Endothelial cell of hepatic sinusoid (primary cell): ENCODE results near the gene IL36B.

Source experiments
- in situ Hi-C: cut with HindIII; loops from 2 replicates; pipeline ENCODE4 v1.10.0; 2017; ENCODE audit warnings: low sequenced_read_pairs

The IL36B gene

DNA sequence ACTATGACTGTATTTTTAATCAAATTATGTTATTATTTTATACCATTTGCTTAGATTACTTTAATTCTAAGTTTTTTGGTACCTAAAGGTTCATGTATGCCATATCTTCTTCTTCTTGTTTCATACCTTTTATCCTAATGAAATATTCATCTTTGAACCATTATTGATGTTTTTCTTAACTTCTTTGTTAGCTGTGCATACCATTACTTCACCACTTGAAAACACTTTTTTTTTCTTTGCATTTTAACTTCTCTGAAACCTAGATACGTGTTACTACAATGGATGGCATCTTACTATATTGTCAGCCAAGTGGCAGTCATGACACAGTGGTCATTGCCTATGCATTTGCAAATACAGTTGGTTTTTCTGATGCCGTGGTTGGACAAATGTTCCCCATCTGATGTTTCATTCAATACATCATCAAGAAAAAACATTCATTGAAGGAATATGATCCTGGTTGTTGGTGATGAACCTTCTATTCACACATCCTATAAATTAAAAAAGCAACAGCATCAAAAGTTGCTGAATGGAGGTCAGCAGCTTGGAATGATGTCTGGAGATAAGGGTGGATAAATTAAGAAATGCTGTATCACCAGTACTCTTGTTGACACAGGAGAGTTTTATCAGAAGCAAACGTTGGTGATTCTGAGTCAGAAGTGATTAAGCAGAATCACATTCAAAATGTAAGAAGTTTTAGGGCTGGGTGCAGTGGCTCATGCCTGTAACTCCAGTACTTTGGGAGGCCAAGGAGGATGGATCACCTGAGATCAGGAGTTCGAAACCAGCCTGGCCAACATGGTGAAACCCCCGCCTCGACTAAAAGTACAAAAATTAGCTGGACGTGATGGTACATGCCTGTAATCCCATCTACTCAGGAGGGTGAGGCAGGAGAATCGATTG, 40.0 kb downstream of the IL36B start:
- in situ Hi-C loops = no loop called here

DNA sequence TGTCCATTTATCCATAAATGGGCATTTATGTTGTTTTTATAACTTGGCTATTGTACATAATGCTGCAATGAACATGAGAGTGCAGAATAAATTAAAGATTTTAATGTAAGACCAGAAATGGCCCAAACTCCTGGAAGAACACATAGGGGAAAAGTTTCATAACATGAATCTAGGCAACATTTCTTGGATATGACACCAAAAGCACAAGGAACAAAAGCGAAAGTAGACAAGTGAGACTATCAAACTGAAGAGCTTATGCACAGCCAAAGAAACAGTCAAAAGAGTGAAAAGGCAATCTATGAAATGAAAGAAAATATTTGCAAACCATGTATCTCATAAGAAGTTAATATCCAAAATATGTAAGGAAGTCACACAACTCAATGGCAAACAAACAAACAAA, 41.6 kb downstream of the IL36B start:
- in situ Hi-C loops = no loop called here

DNA sequence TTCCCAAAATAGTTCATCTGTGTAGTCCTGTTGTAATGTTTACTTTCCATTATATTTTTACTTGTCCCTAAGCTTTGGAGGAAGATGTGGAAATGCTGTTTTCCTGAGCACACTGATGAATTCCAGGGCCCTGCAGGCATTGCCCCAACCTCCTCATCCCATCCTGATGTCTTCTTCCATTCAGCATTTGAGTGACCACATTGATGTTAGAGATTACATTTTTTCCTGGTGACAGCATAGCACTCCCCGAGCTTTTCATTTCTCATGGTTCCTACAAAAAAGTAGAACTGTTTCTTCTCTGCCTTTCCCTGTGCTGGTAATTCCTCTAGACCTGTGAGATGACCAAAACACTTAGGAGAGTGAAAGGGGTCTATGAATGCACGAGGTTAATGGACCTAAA, 42.6 kb downstream of the IL36B start:
- in situ Hi-C loops = no loop called here

- in situ Hi-C loops = no loop called here
Observed at GRCh38 chr2:113009622-113010021, 43.0 kb downstream of the IL36B start.

DNA sequence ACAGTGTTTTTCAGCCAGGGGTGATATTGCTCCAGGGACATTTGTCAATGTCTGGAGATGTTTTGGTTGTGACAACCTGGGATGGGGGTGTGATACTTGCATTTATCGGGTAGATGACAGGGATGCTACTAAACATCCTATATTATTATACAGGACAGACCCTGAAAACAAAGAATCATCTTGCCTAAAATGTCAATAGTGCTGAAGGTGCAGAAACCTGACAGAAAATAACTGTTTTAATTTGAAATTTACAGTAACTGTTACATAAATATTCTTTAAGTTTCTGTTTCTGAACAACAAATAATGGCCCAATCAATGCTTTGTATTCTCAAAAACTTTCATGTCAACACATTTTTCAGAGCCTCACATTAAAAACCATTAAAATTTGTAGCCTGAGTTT, 45.4 kb downstream of the IL36B start:
- in situ Hi-C loops = no loop called here

- in situ Hi-C loops = no loop called here
Observed at GRCh38 chr2:113005030-113005509, 47.6 kb downstream of the IL36B start, which contains the start of gene IL36A. Gene IL36A, plus strand, starts transcription at chr2:113005459. Its CDS starts 413 bp downstream, at chr2:113005872.

DNA sequence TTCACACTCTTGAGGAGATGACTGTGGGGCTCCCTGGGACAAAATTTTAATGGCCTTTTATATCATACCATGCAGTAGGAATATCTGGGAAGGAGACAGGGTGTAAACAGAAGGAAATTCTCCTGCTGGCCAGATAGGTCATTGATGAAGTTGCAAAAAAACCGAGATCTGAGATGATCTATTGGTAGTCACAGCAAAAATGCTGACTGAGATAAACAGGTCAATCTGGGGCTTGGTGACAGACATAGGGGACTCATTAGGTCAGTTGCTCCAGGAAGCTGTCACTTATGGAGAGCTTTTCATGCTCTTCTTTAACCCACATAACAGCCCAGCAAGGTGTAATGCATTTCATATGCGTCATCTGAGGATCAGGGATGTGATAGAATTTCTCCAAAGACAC, 50.0 kb downstream of the IL36B start:
- in situ Hi-C loops = no loop called here

DNA sequence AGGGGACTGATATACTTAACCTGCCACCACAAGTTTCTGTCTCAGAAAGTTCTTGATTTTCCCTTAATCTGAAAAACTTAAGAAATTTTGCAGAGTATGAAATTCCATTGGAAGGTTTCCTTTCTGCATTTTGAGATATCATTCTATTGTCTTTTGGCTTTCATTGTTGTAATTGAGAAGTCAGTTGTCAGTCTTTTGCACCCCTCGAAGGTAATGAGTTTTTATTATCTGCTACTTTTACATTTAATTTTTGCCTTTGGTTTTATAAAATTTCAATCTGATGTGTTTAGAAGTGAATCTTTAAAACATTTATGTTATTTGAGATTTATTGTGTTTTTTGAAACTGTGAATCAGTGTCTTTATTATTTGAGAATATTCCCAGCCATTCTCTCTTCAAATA, 52.2 kb downstream of the IL36B start:
- in situ Hi-C loops = no loop called here

DNA sequence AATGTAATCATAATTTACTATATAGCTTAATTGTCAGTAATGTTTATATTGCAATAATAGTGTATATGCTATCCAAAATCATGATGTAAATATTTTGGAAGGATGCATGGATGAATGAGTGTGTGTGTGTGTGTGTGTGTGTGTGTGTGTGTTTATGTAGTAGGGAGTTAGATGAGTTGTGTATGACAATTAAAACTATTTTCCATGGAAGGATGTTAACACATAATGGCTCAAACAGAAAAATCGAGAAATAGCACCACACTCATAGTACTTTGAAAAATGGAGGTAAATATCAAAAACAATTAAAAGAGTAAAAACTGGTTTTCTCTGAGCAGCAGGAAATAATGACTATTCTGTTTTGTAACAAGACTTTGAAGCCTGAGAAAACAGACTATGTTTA, 55.5 kb downstream of the IL36B start:
- in situ Hi-C loops = no loop called here

DNA sequence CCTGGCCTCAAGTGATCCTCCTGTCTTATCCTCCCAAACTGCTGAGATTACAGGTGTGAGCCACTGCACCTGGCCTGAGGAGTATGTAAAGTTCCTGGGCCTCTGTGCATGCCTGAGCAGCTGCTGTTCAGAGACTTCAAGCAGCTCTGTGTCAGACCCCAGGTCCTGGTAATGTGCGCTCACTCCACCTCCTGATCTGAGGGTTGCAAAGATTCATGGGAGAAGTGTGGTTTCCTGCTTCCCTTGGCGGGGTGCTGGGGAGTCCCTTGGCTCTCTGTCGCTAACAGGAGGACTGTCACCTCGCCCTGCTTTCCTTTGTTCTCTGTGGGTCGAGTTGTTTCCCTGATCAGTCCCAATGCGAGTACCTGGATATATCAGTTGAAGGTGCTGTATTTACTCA, 56.0 kb downstream of the IL36B start:
- in situ Hi-C loops = no loop called here

DNA sequence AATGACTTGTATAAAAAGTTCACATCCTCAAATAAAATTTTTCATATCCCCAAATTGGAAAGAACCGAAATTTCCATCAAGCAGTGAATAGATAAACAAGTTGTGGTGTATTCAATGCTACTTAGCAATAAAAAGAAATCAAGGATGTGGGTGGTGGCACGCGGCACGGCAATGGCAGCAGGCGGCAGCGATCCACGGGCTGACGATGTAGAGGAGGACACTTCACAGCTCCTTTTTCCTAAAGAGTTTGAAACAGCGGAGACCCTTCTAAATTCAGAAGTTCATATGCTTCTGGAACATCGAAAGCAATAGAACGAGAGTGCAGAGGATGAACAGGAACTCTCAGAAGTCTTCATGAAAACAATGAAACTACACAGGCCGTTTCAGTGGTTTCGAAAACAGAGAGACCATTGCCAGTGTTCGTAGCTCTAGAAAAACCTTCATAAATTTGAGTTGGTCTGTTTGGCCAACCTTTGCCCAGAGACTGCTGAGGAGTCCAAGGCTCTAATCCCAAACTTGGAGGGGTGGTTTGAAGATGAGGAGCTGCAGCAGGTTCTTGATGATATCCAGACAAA, 57.2 kb downstream of the IL36B start:
- in situ Hi-C loops = no loop called here

- in situ Hi-C loops = no loop called here
Observed at GRCh38 chr2:112994648-112995047, 58.0 kb downstream of the IL36B start.

DNA sequence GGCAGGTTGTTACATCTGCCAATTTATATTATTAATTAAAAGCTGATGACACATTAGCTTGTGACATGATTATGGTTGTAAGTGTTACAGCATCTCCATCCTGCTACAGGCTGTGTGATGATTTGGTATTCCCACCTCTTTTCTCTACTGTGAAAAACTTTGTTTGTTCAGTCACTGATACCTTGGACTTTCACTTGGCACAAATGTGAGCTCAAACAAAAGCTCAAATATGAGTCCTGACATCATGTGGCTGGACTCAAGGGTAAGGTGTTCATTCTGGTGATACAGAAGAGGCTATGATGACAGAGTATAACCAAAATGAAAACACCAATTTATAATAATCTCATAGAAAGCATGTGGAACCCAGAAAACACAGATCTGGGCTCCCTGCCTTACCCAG, 58.8 kb downstream of the IL36B start:
- in situ Hi-C loops = no loop called here

- in situ Hi-C loops = no loop called here
Observed at GRCh38 chr2:112989611-112990010, 63.1 kb downstream of the IL36B start.

GRCh38 chr2:112985090-112985489, 67.6 kb downstream of the IL36B start:
- in situ Hi-C loops = no loop called here

DNA sequence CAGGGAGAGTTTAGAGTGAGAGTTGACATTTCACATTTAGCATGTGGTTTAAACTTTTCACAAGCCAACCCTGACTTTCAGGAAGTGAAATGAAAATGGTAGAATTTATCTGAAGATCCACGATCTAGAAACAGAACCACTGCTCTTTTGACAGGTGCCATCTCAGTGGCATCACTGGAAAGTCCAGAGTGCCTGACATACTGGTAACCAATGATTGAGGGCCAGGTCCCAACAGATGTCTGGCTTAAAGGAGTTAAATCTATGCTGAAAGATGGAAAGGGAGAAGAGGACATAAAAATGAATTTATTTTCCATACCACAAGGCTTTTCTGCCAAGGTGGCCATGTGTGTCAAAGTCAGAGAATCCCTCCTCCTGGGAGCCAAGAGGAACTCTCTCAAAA, 72.1 kb downstream of the IL36B start:
- in situ Hi-C loops = no loop called here

DNA sequence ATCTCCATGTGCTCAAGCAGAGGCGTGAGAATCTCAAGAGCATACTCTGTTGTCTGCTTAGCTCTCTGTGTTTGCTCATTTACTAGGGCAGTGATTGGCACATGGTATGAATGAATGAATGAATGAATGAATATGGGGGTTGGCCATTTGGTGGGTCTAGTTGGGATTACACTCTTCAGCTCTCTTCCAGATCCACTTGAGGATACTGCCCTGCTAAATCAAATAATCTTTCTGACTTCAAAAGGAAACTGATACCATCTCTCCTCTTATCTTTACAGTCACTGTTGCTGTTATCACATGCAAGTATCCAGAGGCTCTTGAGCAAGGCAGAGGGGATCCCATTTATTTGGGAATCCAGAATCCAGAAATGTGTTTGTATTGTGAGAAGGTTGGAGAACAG, 72.9 kb downstream of the IL36B start:
- in situ Hi-C loops = no loop called here

- in situ Hi-C loops = no loop called here
Observed at GRCh38 chr2:112977559-112978056, 75.1 kb downstream of the IL36B start, which contains the start of gene IL36G. Gene IL36G, plus strand, starts transcription at chr2:112978006. Its CDS starts 633 bp downstream, at chr2:112978639.
